Measurements from ENCODE around the gene OPRL1.

- no peak for TF ChIP-seq REST (IDR thresholded peaks at IDR 0.05; ENCODE audit: insufficient read depth in 1 of 2, low read depth in 2 of 2, low read length in 2 of 2)
- TF ChIP-seq POLR2AphosphoS5 (IDR thresholded peaks at IDR 0.05; ENCODE audit: low read depth, low read length) = no peak
- no peak for TF ChIP-seq SIN3A (IDR thresholded peaks at IDR 0.05; ENCODE audit: borderline replicate concordance, insufficient read depth, low read length)
- no peak for TF ChIP-seq FOXP2 (optimal IDR thresholded peaks at IDR 0.05; ENCODE audit: borderline replicate concordance, extremely low read depth, extremely low read length, insufficient read depth)
These were observed 44.6 kb upstream of the OPRL1 start for GRCh38 chr20:64035066-64035932.
